GM21515 (cell line): ENCODE data around the gene DYNC1I2.
"Not testable (repeated sequence)": the region's sequence is repeated elsewhere in the genome, so short reads cannot be mapped to it uniquely, and the experiment has no call there.

Source experiments
- ATAC-seq: cut with Tn5 transposase; IDR thresholded peaks from one replicate; pipeline ENCODE4 v1.9.1; 2021; ENCODE audit not compliant: unreplicated experiment

The DYNC1I2 gene

DNA sequence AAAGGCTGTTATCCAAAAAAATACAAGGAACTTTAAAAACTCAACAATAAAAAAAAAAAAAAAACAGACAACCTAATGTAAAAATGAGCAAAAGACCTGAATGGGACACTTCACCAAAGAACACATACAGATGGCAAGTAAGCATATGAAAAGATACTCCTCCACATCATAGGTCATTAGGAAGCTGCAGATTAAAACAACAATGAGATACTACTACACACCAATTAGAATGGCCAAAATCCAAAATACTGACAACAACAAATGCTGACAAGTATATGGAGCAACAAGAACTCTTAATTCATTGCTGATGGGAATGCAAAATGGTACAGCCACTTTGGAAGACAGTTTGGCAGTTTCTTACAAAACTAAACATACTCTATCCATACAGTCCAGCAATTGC, 84.2 kb downstream of the DYNC1I2 start:
- ATAC-seq: no peak

DNA sequence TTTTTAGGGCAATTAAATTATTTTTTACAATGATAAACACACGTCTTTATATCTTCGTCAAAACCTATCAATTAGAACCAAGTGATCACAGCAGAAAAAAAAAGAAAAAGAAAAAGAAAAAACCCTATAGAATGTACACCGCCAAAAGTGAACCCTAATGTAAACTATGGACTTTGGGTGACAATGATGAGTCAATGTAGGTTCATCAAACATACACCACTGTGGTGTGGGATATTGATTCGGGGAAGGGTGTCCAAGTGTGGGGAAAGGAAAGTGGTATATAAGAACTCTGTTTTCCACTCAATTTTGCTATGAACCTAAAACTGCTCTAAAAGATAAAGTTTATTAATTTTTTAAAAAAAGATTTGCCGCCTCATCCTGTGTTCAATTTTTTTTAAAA, 85.1 kb downstream of the DYNC1I2 start:
- no peak for ATAC-seq

DNA sequence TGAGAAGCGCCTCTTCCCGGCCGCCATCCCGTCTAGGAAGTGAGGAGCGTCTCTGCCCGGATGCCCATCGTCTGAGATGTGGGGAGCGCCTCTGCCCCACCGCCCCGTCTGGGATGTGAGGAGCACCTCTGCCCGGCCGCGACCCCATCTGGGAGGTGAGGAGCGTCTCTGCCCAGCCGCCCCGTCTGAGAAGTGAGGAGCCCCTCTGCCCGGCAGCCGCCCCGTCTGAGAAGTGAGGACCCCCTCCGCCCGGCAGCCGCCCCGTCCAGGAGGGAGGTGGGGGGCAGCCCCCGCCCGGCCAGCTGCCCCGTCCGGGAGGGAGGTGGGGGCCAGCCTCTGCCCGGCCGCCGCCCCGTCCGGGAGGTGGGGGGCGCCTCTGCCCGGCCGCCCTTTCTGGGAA, 87.3 kb downstream of the DYNC1I2 start:
- not testable (repeated sequence) for ATAC-seq

DNA sequence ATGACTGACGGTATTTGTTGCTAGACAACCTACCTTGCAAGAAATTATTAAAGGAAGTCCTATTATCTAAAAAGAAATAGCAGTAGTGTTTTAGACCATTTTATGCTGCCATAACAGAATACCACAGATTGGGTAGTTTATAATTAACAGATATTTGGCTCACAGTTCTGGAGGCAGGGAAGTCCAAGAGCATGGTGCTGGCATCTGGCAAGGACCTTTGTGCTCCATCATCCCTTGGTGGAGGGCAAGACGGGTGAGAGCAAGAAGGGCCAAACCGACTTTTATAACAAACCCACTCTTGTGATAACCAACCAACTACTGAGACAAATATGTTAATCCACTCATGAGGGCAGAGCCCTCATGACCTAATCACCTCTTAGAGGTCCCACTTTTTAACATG, 91.2 kb downstream of the DYNC1I2 start:
- ATAC-seq: no peak

DNA sequence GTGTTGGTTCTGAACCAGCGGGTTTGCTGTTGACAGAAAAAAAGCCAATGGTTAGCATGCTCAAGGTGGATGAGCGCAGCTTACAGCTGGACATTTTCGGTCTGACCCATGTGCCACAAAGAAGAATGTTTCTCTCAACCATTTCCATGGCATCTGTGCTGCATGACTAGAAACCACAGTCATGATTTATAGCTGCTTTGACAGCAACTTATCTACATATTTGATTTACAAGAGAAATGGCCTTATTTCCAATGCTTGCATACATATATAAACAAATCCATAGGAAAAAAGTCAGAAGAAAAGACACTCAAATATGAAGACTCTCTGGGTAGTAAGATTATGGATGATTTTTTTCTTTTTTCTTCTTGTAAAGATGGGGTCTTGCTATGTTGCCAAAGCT, 98.2 kb downstream of the DYNC1I2 start:
- ATAC-seq: no peak

DNA sequence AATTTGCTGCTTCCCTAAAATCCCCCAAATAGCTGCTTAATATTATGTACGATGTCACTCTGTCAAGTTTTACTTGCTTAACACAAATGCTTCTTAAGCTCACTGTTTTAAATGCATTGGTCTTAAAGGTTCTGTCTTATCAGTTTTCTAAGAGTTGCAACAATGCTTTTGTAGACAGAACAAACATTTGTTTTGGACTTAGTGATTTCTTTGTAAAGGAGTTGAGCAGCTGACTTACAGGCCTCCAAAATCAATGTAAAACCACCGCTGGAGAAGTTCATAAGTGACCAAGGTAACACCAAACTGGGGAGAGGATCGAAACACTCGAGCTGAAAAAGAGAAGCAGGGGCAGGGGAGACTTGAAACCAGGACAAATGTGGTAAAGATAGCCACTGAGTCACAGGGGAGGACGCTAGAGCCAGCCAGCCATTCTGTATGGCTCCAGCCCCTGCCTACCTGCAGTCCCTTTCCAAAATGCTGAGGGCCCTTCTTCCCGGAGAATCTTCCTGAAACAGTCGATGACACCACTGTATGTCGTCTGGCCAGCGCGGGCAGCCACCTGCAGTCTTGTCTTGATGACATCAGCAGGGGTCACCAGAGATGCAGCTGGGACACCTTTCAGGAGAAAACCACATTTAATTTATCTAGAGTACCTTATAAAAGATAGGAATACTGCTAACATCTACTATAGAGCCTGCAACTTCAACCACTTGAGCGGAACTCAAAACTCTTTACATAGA, 100.2 kb downstream of the DYNC1I2 start:
- no peak for ATAC-seq

DNA sequence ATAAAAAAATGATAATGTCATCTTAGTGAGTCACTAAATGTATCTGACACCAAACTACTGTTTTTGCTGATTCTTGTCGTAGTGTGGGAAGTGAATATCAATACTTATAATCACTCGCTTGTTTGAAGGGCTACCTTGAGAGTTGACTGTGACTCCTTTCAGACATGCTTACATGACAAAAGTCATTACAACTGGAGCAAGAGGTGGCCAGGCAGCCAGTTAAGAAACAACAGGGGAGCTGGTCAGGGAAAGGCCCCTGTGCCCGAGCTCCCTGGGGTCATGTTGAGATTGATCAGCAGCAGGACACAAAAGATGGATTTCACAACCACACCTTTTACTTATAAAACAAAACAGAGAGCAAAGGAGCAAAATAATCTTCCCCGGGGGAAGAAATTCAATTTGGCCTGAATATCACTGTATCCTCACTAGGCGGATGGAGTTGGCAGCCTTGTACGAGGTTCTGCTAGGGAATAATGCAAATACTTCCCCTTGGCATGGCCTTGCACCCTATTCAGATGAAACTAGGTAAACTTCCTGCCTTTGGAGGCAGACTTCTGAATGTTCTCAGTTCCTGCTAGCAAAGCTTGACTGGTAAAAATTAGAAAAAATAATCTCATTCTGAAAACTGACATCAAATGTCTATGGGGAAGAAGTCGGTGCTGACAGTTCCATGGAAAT, 101.2 kb downstream of the DYNC1I2 start:
- ATAC-seq: no peak

DNA sequence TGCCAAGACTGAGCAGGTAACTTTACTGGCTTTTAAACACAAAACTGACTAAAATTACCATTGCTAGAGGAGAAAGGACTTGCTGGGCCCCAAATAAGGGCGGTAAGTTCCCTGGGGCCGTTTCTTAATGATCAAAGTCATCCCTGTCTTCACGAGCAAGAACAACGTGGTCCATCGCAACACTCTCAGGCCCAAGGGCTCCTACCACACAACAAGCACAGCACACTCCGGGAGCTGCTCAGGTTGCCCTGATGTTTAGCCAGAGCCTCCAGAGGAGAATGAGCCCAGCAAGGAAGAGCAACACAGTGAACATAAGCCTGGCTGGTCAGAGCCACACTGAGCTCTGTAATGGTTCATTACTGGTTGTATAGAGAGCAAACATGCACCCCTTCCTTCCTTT, 102.7 kb downstream of the DYNC1I2 start:
- no peak for ATAC-seq

DNA sequence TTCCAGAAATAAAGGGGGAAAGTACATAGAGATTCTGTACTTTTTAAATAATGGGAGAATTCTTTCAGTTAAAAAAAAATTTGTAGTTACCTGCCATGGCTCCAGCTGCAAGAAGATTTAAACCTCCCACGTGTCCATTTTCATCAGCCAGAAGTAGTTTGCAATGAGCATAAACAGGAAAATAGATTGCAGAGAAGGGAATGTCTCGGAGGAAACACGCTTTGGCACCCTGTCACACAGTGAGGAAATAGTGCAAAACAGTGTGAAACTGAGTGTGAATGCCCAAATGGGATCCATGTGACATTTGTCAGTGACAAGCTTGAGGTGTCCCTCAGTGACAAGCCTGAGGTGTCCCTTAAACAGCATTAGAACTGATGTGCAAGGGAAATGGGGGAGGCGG, 104.1 kb downstream of the DYNC1I2 start:
- no peak for ATAC-seq

DNA sequence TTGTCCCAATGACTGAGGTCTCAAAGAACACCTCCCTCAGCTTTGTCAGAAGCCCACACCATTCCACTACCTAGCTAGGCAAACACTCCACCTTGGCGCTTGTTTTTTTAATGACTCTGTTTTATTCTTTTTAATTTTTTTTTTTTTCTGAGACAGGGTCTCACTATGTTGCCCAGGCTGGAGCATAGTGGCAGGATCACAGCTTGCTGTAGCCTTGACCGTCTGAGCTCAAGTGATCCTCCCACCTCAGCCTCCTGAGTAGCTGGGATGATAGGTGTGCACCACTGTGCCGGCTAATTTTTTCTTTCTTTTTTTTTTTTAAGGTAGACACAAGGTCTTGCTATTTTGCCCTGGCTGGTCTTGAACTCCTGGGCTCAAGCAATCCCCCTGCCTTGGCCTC, 104.9 kb downstream of the DYNC1I2 start:
- ATAC-seq: no peak

DNA sequence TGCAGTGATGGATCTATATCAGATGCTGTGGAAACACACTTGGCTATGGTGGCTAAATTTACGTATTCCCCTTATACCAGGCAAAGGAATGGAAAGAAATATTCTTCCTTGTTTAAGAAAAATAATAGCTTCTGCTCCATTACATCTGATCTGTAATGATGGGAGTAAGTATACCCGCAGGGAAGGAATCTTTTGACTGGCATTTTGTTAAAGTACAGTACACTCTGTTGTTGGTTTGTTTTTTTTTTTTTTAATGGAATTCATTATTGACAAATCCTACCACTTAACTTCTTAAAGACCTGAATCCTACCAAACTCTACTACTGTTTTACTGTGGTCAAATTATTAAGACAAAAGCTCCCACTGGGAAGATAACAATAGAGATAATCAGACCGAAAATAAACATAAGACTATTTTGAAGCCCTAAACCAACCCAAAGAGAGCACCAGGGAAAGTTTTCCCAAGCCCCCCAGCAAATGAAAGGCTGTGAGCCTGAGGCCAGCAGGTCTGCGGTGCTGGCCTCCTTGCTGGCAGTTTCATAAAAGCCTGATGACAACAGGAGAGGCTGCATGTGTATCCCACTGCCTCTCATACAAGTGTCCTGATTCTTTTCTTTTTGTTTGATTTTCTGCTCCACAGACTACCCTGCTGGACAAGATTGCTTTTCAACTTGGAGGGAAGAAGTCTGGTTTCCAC, 105.8 kb downstream of the DYNC1I2 start:
- ATAC-seq: no peak

DNA sequence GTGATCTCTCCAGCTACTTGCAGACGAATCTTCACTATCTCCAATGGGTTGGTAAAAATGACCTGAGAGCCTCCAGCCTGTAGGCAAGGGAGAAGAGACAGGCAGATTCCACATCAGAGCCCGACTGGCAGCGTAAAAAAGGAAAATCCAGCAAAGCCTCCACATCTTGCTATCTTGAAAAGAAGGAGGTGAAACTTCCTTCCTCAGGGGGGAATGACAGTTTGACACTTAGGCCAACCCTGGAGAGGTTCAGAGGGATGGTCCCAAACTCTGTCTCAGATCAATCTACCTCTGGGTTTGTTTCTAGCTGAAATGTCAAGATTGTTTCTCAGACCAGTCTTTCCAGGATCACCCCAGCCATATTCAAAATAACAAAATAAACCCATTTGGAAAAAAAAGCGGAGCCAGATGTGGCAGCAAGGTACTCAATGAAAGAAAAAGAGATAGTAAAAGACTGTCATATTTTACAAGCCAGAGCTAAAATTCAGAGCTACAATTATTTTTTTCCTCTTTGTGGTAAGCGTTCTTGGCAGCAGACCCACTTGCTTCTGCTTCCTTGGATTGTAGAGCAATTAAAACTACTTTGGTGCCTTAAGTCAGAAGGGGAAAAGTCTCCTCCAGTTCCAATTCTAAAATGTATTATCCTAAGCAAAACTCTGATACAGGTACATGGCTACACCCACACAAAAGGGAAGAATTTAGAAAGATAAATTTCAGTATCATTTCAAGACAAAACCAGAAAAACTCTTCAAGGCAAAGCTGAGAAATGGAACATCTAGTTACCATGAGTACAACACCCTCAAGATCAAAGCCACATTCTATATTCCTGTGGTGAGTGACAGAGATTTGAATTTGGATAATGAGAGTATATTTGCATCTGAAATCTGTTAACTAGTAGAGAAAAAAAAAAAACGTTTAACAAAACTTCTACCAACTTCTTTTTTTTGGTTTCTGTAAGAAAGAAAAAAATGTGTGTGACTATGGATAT, 106.7 kb downstream of the DYNC1I2 start:
- ATAC-seq: no peak

DNA sequence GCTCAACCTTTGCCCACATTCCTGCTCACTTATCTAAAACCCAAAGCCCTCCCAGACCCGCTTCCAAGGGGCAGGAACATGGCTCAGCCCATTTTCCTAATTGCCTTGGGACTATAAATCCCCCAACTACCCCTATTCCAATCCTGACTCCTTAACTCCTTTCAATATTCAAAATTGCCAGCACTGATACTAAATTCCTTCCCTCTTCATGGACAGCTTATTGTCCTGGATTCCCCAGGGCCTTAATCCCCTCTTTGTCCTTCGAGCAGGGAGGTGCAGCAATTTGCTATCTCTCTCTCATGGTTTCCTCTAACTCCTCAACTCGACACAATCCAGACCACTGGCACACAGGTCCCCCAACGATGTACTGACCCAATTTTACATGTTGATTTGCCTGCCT, 107.6 kb downstream of the DYNC1I2 start:
- ATAC-seq: no peak
